Prostate gland (tissue), 2 donors: ENCODE measurements around the gene COQ2. TPM values are rescaled to one million over a fixed set of nuclear protein-coding genes. Genes with fewer than 3 reads are reported as not detected.
"Not testable (repeated sequence)": the region's sequence is repeated elsewhere in the genome, so short reads cannot be mapped to it uniquely, and the experiment has no call there.

ENCODE experiments used
- DNase-seq: peaks from one replicate; pipeline ENCODE4 v3.0.0-alpha.2; 2019; ENCODE audit warnings: low spot score
- H3K27ac ChIP-seq, 2 donors: fragments of 200-600 bp; sonication (generic); 2 replicates each; pipeline ENCODE4 v1.5.1; 2017 to 2019
- H3K27me3 ChIP-seq: fragments of 200-600 bp; sonication (generic); replicated peaks from 2 replicates; pipeline ENCODE4 v1.5.1; 2019; ENCODE audit not compliant: insufficient read depth
- H3K36me3 ChIP-seq, 2 donors: fragments of 200-600 bp; sonication (generic); 1 replicate in 1 of 2; 2 replicates in 1 of 2; pipeline versions ENCODE4 v1.5.1 to v1.8.1; 2017 to 2019
- H3K4me1 ChIP-seq: fragments of 200-600 bp; sonication (generic); replicated peaks from 2 replicates; pipeline ENCODE4 v1.5.1; 2019
- H3K4me3 ChIP-seq, 2 donors: fragments of 200-600 bp; sonication (generic); 2 replicates each; pipeline ENCODE4 v1.5.1; 2017 to 2019
- H3K9me3 ChIP-seq: fragments of 200-600 bp; sonication (generic); 2 replicates; pipeline ENCODE4 v1.5.1; 2017
- POLR2A ChIP-seq: fragments of 450-650 bp; IDR thresholded peaks from one replicate; pipeline ENCODE4 v1.6.1; 2016; ENCODE audit warnings: antibody characterized with exemption, mild to moderate bottlenecking
- POLR2AphosphoS5 ChIP-seq: sonication (generic); formaldehyde crosslinking; IDR thresholded peaks from one replicate; pipeline ENCODE4 v1.6.1; 2017; ENCODE audit warnings: antibody characterized with exemption
- WGBS: methylation state at CpG from one replicate; pipeline ENCODE4 v1.1.5; 2018; 5-methylcytosine and 5-hydroxymethylcytosine counted together
- intact Hi-C: fragments of 100-400 bp; cut with DNase I; formaldehyde crosslinking; loops from one replicate; pipeline ENCODE4 v1.14.2; 2022
- total RNA-seq, 2 donors: library from RNA; depleted of rRNA; stranded (reverse); fragments of >200 nt; gene quantifications; one replicate each; pipeline ENCODE4 v1.1.0, GENCODE V29; 2016
- TF ChIP-seq, protein P1 (sequence below), 4 experiments: fragments of 200-600 bp in 2 of 4; fragments of 450-650 bp in 2 of 4; sonication (generic) in 2 of 4; IDR thresholded peaks; 1 replicate in 3 of 4; 2 replicates in 1 of 4; pipeline ENCODE4 v1.5.1; 2016 to 2019; ENCODE audit warnings: antibody characterized with exemption in 4 of 4, mild to moderate bottlenecking in 2 of 4, moderate library complexity in 2 of 4

The COQ2 gene
- total RNA-seq, 2 donors from 2014 or later, result 12.8 to 13.1 TPM

DNA sequence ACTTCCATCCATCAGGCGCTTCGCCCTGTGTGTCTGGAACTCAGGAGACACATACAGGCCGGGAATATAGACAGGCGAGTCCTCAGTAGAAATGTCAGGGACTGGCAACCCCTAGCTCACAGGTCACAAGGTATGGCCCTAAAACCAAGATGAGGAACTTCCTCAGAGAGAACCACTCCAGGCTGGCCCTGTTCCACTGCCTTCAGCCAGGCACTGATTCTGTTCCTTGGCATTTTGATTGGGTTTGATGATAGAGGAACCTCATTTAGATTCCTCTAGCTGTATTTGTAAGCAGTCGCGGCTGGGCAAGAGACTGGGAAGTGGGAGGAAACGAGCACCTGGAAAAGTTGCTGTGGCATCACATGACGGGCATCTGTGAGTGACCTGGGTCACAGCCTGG is 41.9 kb upstream of the COQ2 start:
- no peaks in the 10 kb centered on the region for H3K4me1 ChIP-seq
- intact Hi-C loops, result no loop called here
- H3K27ac ChIP-seq, result no peak overlapping the region
- 91% methylated on average over 8 of the region's 8 CpGs for WGBS
- TF ChIP-seq POLR2A (no peak), POLR2AphosphoS5 (no peak)
- TF ChIP-seq, protein P1, sequence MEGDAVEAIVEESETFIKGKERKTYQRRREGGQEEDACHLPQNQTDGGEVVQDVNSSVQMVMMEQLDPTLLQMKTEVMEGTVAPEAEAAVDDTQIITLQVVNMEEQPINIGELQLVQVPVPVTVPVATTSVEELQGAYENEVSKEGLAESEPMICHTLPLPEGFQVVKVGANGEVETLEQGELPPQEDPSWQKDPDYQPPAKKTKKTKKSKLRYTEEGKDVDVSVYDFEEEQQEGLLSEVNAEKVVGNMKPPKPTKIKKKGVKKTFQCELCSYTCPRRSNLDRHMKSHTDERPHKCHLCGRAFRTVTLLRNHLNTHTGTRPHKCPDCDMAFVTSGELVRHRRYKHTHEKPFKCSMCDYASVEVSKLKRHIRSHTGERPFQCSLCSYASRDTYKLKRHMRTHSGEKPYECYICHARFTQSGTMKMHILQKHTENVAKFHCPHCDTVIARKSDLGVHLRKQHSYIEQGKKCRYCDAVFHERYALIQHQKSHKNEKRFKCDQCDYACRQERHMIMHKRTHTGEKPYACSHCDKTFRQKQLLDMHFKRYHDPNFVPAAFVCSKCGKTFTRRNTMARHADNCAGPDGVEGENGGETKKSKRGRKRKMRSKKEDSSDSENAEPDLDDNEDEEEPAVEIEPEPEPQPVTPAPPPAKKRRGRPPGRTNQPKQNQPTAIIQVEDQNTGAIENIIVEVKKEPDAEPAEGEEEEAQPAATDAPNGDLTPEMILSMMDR (IDR thresholded peaks at IDR 0.05), result no peak
- no peaks in the 10 kb centered on the region for H3K27me3 ChIP-seq
- no peak for DNase-seq
- H3K9me3 ChIP-seq, result no peaks in the 10 kb centered on the region
- no peaks in the 10 kb centered on the region for H3K36me3 ChIP-seq
- no peak overlapping the region for H3K4me3 ChIP-seq

DNA sequence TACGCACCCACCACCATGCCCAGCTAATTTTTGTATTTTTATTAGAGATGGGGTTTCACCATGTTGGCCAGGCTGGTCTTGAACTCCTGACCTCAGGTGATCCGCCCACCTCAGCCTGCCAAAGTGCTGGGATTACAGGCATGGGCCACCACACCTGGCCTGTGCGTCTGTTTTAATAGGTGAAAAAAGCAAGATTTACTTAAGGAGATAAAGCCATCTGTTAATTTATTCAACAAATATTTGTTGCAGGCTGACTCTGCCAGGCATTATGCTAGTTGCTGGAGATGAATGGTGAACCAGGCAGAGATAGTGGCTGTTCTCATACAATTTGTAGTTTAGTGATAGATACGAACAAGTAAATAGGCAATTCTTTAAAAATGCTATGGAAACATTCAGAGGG is 40.7 kb upstream of the COQ2 start:
- H3K4me1 ChIP-seq, H3K9me3 ChIP-seq, H3K27me3 ChIP-seq, H3K4me3 ChIP-seq, intact Hi-C loops, DNase-seq, H3K36me3 ChIP-seq, H3K27ac ChIP-seq: not testable (repeated sequence)
- 60% methylated on average over 4 of the region's 4 CpGs for WGBS

DNA sequence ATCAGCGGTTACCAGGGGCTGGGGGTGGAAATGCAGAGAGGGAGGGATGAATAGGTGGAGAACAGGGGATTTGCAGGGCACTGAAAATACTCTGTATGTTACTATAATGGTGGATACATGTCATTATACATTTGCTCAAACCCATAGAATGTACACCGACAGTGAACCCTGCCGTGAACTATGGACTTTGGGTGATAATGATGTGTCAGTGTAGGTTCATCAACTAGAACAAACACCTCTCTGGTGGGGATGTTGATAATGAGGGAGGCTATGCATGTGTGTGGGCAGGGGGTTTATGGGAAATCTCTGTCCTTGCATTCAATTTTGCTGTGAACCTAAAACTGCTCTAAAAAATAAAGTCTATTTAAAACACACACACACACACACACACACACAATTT is 38.5 kb upstream of the COQ2 start:
- 85% methylated on average over 3 of the region's 3 CpGs for WGBS
- Histone ChIP-seq H3K9me3 (no peaks in the 10 kb centered on the region), H3K27ac (no peak overlapping the region), H3K4me3 (no peak overlapping the region), H3K4me1 (no peaks in the 10 kb centered on the region), H3K27me3 (no peaks in the 10 kb centered on the region), H3K36me3 (no peaks in the 10 kb centered on the region)
- no peak for DNase-seq
- TF ChIP-seq POLR2AphosphoS5, result no peak
- TF ChIP-seq, protein P1 (IDR thresholded peaks at IDR 0.05), result no peak
- intact Hi-C loops, result no loop called here

DNA sequence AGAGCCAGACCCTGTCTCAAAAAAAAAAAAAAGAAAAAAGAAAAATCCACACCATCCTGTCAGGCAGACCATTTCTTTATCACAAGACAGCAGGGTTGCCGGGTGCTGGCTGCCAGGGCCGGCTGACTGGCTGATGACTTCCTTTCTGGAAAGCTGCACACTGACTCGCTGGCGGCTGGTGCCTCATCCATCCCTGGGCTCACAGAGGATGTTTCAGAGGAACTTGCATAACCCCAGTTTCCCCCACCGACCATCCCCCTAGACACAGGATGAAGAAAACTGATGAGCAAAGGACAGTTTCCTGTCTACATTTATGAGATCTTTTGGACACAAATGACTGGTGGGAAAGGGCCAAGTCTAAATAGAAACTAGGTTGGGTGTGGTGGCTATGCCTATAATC is 36.0 kb upstream of the COQ2 start:
- intact Hi-C loops, result no loop called here
- DNase-seq, result no peak
- Histone ChIP-seq H3K36me3 (no peaks in the 10 kb centered on the region), H3K4me1 (no peaks in the 10 kb centered on the region), H3K9me3 (no peaks in the 10 kb centered on the region), H3K4me3 (no peak overlapping the region), H3K27me3 (no peaks in the 10 kb centered on the region), H3K27ac (no peak overlapping the region)
- 81% methylated on average over 5 of the region's 5 CpGs for WGBS
- TF ChIP-seq, protein P1 (IDR thresholded peaks at IDR 0.05), result no peak
- TF ChIP-seq POLR2A (no peak), POLR2AphosphoS5 (no peak)

DNA sequence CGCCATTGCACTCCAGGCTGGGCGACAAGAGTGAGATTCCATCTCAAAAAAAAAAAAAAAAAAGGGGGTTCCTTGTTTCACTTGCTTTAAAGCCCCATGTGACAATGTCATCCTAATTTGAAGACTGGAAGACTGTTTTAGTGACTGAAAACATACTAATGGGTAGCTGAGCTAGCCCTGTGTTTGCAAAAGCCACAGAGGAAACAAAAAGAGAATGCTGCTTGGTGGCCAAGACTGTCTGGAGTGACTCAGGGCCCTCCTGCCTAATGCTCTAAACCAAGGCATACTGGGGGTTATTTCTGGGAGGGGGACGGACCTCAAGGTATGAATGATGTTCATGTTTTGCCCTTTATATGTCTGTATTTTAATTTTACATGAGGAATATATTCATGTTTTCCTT is 34.1 kb upstream of the COQ2 start:
- Histone ChIP-seq H3K27ac (no peak overlapping the region), H3K4me3 (no peak overlapping the region), H3K4me1 (no peaks in the 10 kb centered on the region), H3K36me3 (no peaks in the 10 kb centered on the region), H3K9me3 (no peaks in the 10 kb centered on the region), H3K27me3 (no peaks in the 10 kb centered on the region)
- DNase-seq, result no peak
- TF ChIP-seq POLR2AphosphoS5, result no peak
- TF ChIP-seq, protein P1 (IDR thresholded peaks at IDR 0.05), result no peak
- TF ChIP-seq POLR2A, result no peak
- WGBS, result 81% methylated on average over 3 of the region's 3 CpGs
- intact Hi-C loops, result no loop called here
